OCI-LY1 (cell line): Measurements from ENCODE around the gene IL12RB1.

ENCODE experiments used
- EZH2 ChIP-seq: fragments of 200-600 bp; sonication (generic), shearing (Covaris generic); IDR thresholded peaks from 2 replicates; pipeline ENCODE4 v1.8.0; 2017; ENCODE audit warnings: borderline replicate concordance, mixed run types, mild to moderate bottlenecking, antibody characterized with exemption, low read length, moderate library complexity, mixed read lengths
- TF ChIP-seq, protein P1 (sequence below): fragments of 200-600 bp; sonication (generic), shearing (Covaris generic); IDR thresholded peaks from 2 replicates; pipeline ENCODE4 v1.5.1; 2017; ENCODE audit warnings: mild to moderate bottlenecking, antibody characterized with exemption, low read length, moderate library complexity, mixed read lengths

DNA sequence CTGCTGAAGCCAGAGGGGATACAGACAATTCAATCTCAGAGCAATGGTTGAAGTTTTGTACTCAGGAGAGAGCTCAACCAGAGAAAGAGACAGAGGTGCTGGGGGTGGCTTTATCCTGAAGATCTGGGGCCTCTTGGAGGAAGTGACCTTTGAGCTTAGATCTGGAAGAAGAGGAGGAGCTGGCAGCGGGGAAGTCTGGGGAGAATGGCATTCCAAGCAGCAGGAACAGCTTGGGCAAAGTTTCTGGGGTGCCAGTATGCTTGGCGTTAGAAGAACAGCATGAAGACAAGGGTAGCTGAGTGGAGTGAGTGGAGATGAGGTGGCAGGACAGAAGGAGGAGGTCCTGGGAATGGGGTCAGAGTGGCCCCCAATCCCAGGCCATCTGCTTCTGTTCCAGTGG, 22.2 kb upstream of the IL12RB1 start:
- TF ChIP-seq, protein P1, sequence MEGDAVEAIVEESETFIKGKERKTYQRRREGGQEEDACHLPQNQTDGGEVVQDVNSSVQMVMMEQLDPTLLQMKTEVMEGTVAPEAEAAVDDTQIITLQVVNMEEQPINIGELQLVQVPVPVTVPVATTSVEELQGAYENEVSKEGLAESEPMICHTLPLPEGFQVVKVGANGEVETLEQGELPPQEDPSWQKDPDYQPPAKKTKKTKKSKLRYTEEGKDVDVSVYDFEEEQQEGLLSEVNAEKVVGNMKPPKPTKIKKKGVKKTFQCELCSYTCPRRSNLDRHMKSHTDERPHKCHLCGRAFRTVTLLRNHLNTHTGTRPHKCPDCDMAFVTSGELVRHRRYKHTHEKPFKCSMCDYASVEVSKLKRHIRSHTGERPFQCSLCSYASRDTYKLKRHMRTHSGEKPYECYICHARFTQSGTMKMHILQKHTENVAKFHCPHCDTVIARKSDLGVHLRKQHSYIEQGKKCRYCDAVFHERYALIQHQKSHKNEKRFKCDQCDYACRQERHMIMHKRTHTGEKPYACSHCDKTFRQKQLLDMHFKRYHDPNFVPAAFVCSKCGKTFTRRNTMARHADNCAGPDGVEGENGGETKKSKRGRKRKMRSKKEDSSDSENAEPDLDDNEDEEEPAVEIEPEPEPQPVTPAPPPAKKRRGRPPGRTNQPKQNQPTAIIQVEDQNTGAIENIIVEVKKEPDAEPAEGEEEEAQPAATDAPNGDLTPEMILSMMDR: no peak
- TF ChIP-seq EZH2: no peak
